Colonic mucosa (tissue), 4 donors: ENCODE data around the gene SARNP. TPM values are rescaled to one million over a fixed set of nuclear protein-coding genes. Genes with fewer than 3 reads are reported as not detected.
A peak's percentile ranks its signal among the peaks of the same experiment; 100 is the strongest.

Experiments
- DNase-seq: peaks from one replicate; pipeline ENCODE4 v3.0.0-alpha.2; 2020
- H3K27ac ChIP-seq: fragments of 200-600 bp; one replicate; pipeline ENCODE4 v1.8.0; 2021
- H3K27me3 ChIP-seq: fragments of 200-600 bp; one replicate; pipeline ENCODE4 v1.8.0; 2021
- H3K36me3 ChIP-seq: fragments of 200-600 bp; one replicate; pipeline ENCODE4 v1.8.0; 2021
- H3K4me1 ChIP-seq: fragments of 200-600 bp; one replicate; pipeline ENCODE4 v1.8.0; 2021; ENCODE audit warnings: mild to moderate bottlenecking
- H3K4me3 ChIP-seq: fragments of 200-600 bp; one replicate; pipeline ENCODE4 v1.8.0; 2021
- H3K9ac ChIP-seq, 2 donors: one replicate each; pipeline ENCODE4 v1.7.0; 2013; ENCODE audit warnings: control low read depth in 2 of 2, low read depth in 2 of 2, low read length in 2 of 2
- H3K9me3 ChIP-seq: fragments of 200-600 bp; one replicate; pipeline ENCODE4 v1.8.0; 2021
- intact Hi-C: fragments of 100-400 bp; cut with DNase I; formaldehyde crosslinking; loops from one replicate; pipeline ENCODE4 v1.14.1; 2022
- total RNA-seq, 2 donors: library from RNA; stranded (reverse); fragmentation: NEBNext Ultra II Directional in 1 of 2; extraction: Animal tissue kit (Norgen Biotek cat#: 25700) in 1 of 2; gene quantifications; one replicate each; pipeline ENCODE4 v1.2.1, GENCODE V29; 2021
- TF ChIP-seq, protein P1 (sequence below): fragments of 200-600 bp; IDR thresholded peaks from one replicate; pipeline ENCODE4 v1.8.0; 2022; ENCODE audit warnings: antibody characterized with exemption, mild to moderate bottlenecking
- donor health status: healthy.
- donor health status: DM: no; HTN: no; CAD: no.
- donor health status: DM: no; HTN: no; CAD: no.

SARNP gene
- total RNA-seq, 2 donors from 2014 or later = 52.3 to 53.0 TPM

GRCh38 chr12:55712700-55713415 lies 104.7 kb downstream of the SARNP start:
- TF ChIP-seq, protein P1, sequence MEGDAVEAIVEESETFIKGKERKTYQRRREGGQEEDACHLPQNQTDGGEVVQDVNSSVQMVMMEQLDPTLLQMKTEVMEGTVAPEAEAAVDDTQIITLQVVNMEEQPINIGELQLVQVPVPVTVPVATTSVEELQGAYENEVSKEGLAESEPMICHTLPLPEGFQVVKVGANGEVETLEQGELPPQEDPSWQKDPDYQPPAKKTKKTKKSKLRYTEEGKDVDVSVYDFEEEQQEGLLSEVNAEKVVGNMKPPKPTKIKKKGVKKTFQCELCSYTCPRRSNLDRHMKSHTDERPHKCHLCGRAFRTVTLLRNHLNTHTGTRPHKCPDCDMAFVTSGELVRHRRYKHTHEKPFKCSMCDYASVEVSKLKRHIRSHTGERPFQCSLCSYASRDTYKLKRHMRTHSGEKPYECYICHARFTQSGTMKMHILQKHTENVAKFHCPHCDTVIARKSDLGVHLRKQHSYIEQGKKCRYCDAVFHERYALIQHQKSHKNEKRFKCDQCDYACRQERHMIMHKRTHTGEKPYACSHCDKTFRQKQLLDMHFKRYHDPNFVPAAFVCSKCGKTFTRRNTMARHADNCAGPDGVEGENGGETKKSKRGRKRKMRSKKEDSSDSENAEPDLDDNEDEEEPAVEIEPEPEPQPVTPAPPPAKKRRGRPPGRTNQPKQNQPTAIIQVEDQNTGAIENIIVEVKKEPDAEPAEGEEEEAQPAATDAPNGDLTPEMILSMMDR = no peak
- no peak for DNase-seq
- Histone ChIP-seq H3K4me3 (no peak overlapping the region), H3K27ac (no peak overlapping the region), H3K9me3 (no peaks in the 10 kb centered on the region), H3K36me3 (no peaks in the 10 kb centered on the region), H3K4me1 (peaks cover 17% of the 10 kb centered on the region), H3K27me3 (no peaks in the 10 kb centered on the region), H3K9ac (no peak overlapping the region)
- intact Hi-C loops = no loop called here

- Histone ChIP-seq H3K27ac (peak overlapping the region; percentile 50), H3K9ac (no peak overlapping the region)
These were observed 105.6 kb downstream of the SARNP start for GRCh38 chr12:55711786-55712553.

DNA sequence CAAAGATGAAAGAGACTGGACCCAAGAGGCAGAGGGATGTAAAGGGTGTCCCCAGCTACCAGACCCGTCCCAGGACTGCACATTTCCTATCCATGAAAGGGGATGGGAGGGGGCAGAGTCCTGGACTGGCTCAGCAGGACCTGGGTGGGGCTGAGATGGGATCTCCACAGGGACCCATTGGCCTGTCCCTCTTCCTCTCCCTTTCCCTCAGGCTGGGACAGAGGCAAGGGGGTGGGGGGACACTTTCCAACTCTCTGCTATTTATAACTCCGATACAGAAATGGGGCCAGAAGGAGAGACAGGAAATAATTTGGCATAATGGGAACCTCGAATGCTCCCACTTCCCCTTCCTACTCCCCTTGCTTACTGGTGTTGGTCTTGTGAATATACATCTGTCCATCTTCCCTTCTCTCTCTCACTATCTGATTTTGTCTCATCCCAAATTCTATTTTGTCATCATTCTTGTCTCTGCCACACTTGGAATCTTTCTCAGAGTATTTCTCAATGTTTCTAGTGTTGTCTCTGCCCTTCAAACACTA lies 108.8 kb downstream of the SARNP start:
- Histone ChIP-seq H3K36me3 (no peaks in the 10 kb centered on the region), H3K9me3 (no peaks in the 10 kb centered on the region), H3K27me3 (no peaks in the 10 kb centered on the region), H3K4me3 (peak overlapping the region; percentile 60), H3K4me1 (no peaks in the 10 kb centered on the region), H3K9ac (no peak overlapping the region), H3K27ac (peak overlapping the region; percentile 13)
- DNase-seq = no peak
- TF ChIP-seq, protein P1 = no peak
- intact Hi-C loops = no loop called here

More at GRCh38 chr12:55711786-55712553, 105.6 kb downstream of the SARNP start:
- H3K36me3 ChIP-seq = no peaks in the 10 kb centered on the region
- TF ChIP-seq, protein P1 = no peak
- no peaks in the 10 kb centered on the region for H3K9me3 ChIP-seq
- intact Hi-C loops = no loop called here
- no peak overlapping the region for H3K4me3 ChIP-seq
- no peak for DNase-seq
- H3K4me1 ChIP-seq = peaks cover 8% of the 10 kb centered on the region
- no peaks in the 10 kb centered on the region for H3K27me3 ChIP-seq

- peak within 1 kb of the TSS; percentile 19 to 61 for H3K9ac ChIP-seq
- H3K27me3 ChIP-seq = no peaks in the 10 kb centered on the region
- intact Hi-C loops = no loop called here
- DNase-seq = peak; percentile 81
- peak within 1 kb of the TSS; percentile 47 for H3K27ac ChIP-seq
- no peaks in the 10 kb centered on the region for H3K36me3 ChIP-seq
- H3K4me3 ChIP-seq = peak within 1 kb of the TSS; percentile 60
- TF ChIP-seq, protein P1 = no peak
- no peaks in the 10 kb centered on the region for H3K9me3 ChIP-seq
- H3K4me1 ChIP-seq = no peaks in the 10 kb centered on the region
These were observed 109.5 kb downstream of the SARNP start, which contains the start of gene ITGA7 for GRCh38 chr12:55707841-55708694. TSS of gene ITGA7 (minus strand) at chr12:55707904. CDS start at chr12:55707682, 222 bp downstream.

Other genes starting within 250 kb of the SARNP start
- gene OR2AP1, start 245.3 kb downstream of the SARNP start, total RNA-seq = not detected
- not detected for gene OR10P1, start 180.8 kb downstream of the SARNP start, total RNA-seq
- gene ITGA7, start 109.8 kb downstream of the SARNP start, total RNA-seq = 10 to 100 TPM; 10.8 to 64.4 TPM
- 100 to 1,000 TPM; 214 to 242 TPM for gene BLOC1S1, start 101.7 kb downstream of the SARNP start, total RNA-seq
- 10 to 100 TPM; 22.6 to 29.6 TPM for gene RDH5, start 97.3 kb downstream of the SARNP start, total RNA-seq
- 1,000 to 10,000 TPM in 1 of 2 donors, 100 to 1,000 TPM in 1; 707 to 1,094 TPM for gene CD63, start 88.7 kb downstream of the SARNP start, total RNA-seq
- gene GDF11, start 74.6 kb downstream of the SARNP start, total RNA-seq = 1 to 10 TPM; 3.2 to 3.7 TPM
- gene ORMDL2, start 317 bp upstream of the SARNP start, total RNA-seq = 10 to 100 TPM; 59.3 to 93.3 TPM
- 10 to 100 TPM; 24.6 to 24.7 TPM for gene DNAJC14, start 11.9 kb upstream of the SARNP start, total RNA-seq
- gene MMP19, start 25.2 kb upstream of the SARNP start, total RNA-seq = 1 to 10 TPM; 2.1 to 2.7 TPM
- 10 to 100 TPM; 44.0 to 49.3 TPM for gene PYM1, start 110.2 kb upstream of the SARNP start, total RNA-seq
- 10 to 100 TPM; 80.2 to 91.2 TPM for gene DGKA, start 113.4 kb upstream of the SARNP start, total RNA-seq
- 1 to 10 TPM; 3.4 to 3.8 TPM for gene PMEL, start 148.3 kb upstream of the SARNP start, total RNA-seq
- 10 to 100 TPM; 20.9 to 48.9 TPM for gene CDK2, start 149.1 kb upstream of the SARNP start, total RNA-seq
- gene RAB5B, start 156.4 kb upstream of the SARNP start, total RNA-seq = 100 to 1,000 TPM; 112 to 178 TPM
- gene SUOX, start 179.6 kb upstream of the SARNP start, total RNA-seq = 10 to 100 TPM; 25.8 to 35.8 TPM
- gene IKZF4, start 203.3 kb upstream of the SARNP start, total RNA-seq = 1 to 10 TPM; 4.7 to 5.6 TPM
- gene RPS26, start 224.2 kb upstream of the SARNP start, total RNA-seq = 10 to 100 TPM; 53.1 to 80.5 TPM